Body of pancreas (tissue), 4 donors: ENCODE measurements around the gene MACROH2A2. TPM values are rescaled to one million over a fixed set of nuclear protein-coding genes. Genes with fewer than 3 reads are reported as not detected.
"Not testable (repeated sequence)": the region's sequence is repeated elsewhere in the genome, so short reads cannot be mapped to it uniquely, and the experiment has no call there.

Experiments
- ATAC-seq: fragments of 150-250 bp; one replicate; pipeline ENCODE4 v1.9.1; 2016
- DNase-seq, 4 donors: peaks; one replicate each; pipeline ENCODE4 v3.0.0-alpha.2; 2019
- H3K27ac ChIP-seq, 4 donors: fragments of 200-600 bp; sonication (generic); 1 replicate in 3 of 4; 2 replicates in 1 of 4; pipeline versions ENCODE4 v1.5.1 to v1.6.1; 2016 to 2019; ENCODE audit warnings: mild to moderate bottlenecking in 1 of 4, mixed read lengths in 1 of 4, moderate library complexity in 1 of 4
- H3K27me3 ChIP-seq, 2 donors: fragments of 200-600 bp; sonication (generic); one replicate each; pipeline ENCODE4 v1.6.0; 2016; ENCODE audit warnings: mild to moderate bottlenecking in 1 of 2
- H3K36me3 ChIP-seq, 2 donors: fragments of 200-600 bp; sonication (generic); replicated peaks in 1 of 2; 2 replicates each; pipeline ENCODE4 v1.5.1; 2016; ENCODE audit warnings: low read depth in 2 of 2; ENCODE audit not compliant: insufficient read depth in 1 of 2
- H3K4me1 ChIP-seq: fragments of 200-600 bp; sonication (generic); one replicate; pipeline ENCODE4 v1.6.0; 2016
- H3K4me3 ChIP-seq, 2 donors: fragments of 200-600 bp; sonication (generic); 1 replicate in 1 of 2; 2 replicates in 1 of 2; pipeline ENCODE4 v1.5.1; 2016 to 2019
- H3K9me3 ChIP-seq, 3 donors: fragments of 200-600 bp; sonication (generic); 1 replicate in 2 of 3; 2 replicates in 1 of 3; pipeline ENCODE4 v1.5.1; 2016
- CTCF ChIP-seq, 7 experiments: fragments of 450-650 bp in 4 of 7; fragments of 200-600 bp in 3 of 7; sonication (generic) in 3 of 7; IDR thresholded peaks; one replicate each; pipeline ENCODE4 v1.5.1; 2016 to 2019; ENCODE audit warnings: antibody characterized with exemption in 7 of 7
- POLR2A ChIP-seq, 3 donors: fragments of 450-650 bp; IDR thresholded peaks; one replicate each; pipeline ENCODE4 v1.6.1; 2016; ENCODE audit warnings: antibody characterized with exemption in 3 of 3, mild to moderate bottlenecking in 2 of 3
- WGBS, 2 donors: methylation state at CpG; one replicate each; pipeline ENCODE4 v1.1.5; 2017; 5-methylcytosine and 5-hydroxymethylcytosine counted together
- intact Hi-C: fragments of 100-400 bp; cut with DNase I; formaldehyde crosslinking; loops from one replicate; pipeline ENCODE4 v1.15.1; 2023
- total RNA-seq, 2 donors: library from RNA; depleted of rRNA; stranded (reverse); fragments of >200 nt; gene quantifications; one replicate each; pipeline ENCODE4 v1.1.0, GENCODE V29; 2016

Gene MACROH2A2
- total RNA-seq, 2 donors from 2014 or later = 0.99 to 10.6 TPM

- no peak overlapping the region for H3K4me3 ChIP-seq
- intact Hi-C loops = no loop called here
- H3K27ac ChIP-seq = no peak overlapping the region
- no peaks in the 10 kb centered on the region for H3K9me3 ChIP-seq
- H3K36me3 ChIP-seq = no peaks in the 10 kb centered on the region
- H3K27me3 ChIP-seq = no peaks in the 10 kb centered on the region
- no peaks in the 10 kb centered on the region for H3K4me1 ChIP-seq
- ATAC-seq (no peak), DNase-seq (no peak)
- 24 to 30% methylated on average over 3 to 4 of the region's 4 CpGs for WGBS, 2 donors
- TF ChIP-seq CTCF (IDR thresholded peaks at IDR 0.05) = no peak
- no peak for TF ChIP-seq POLR2A (IDR thresholded peaks at IDR 0.05)
Observed at GRCh38 chr10:70034232-70034631, 18.4 kb upstream of the MACROH2A2 start.

- TF ChIP-seq POLR2A (IDR thresholded peaks at IDR 0.05) (no peak), CTCF (IDR thresholded peaks at IDR 0.05) (no peak)
- Histone ChIP-seq H3K36me3 (no peaks in the 10 kb centered on the region), H3K9me3 (no peaks in the 10 kb centered on the region), H3K27me3 (no peaks in the 10 kb centered on the region), H3K27ac (no peak overlapping the region), H3K4me3 (no peak overlapping the region), H3K4me1 (no peaks in the 10 kb centered on the region)
- WGBS, 2 donors = 30 to 63% methylated on average over 1 of the region's 1 CpG
- DNase-seq (peak in 2 of 4 donors; percentile 36), ATAC-seq (no peak)
- intact Hi-C loops = no loop called here
Observed at GRCh38 chr10:70035531-70035930, 17.1 kb upstream of the MACROH2A2 start.

- intact Hi-C loops = no loop called here
- DNase-seq (no peak), ATAC-seq (no peak)
- Histone ChIP-seq H3K4me3 (no peak overlapping the region), H3K27me3 (no peaks in the 10 kb centered on the region), H3K36me3 (no peaks in the 10 kb centered on the region), H3K4me1 (no peaks in the 10 kb centered on the region), H3K27ac (no peak overlapping the region), H3K9me3 (peaks cover 0 to 3% (median 0%) of the 10 kb centered on the region in 3 donors)
- TF ChIP-seq CTCF (IDR thresholded peaks at IDR 0.05) = no peak
- no peak for TF ChIP-seq POLR2A (IDR thresholded peaks at IDR 0.05)
Observed at GRCh38 chr10:70038923-70039322, 13.7 kb upstream of the MACROH2A2 start.

- no peak overlapping the region for H3K27ac ChIP-seq
- WGBS, 2 donors = 70 to 93% methylated on average over 2 of the region's 2 CpGs
- H3K9me3 ChIP-seq = peaks cover 0 to 3% (median 0%) of the 10 kb centered on the region in 3 donors
- H3K36me3 ChIP-seq = no peaks in the 10 kb centered on the region
- TF ChIP-seq POLR2A (IDR thresholded peaks at IDR 0.05) (no peak), CTCF (IDR thresholded peaks at IDR 0.05) (no peak)
- no peaks in the 10 kb centered on the region for H3K27me3 ChIP-seq
- H3K4me1 ChIP-seq = no peaks in the 10 kb centered on the region
- no peak for DNase-seq
- ATAC-seq = no peak
- H3K4me3 ChIP-seq = no peak overlapping the region
- intact Hi-C loops = no loop called here
Observed at GRCh38 chr10:70041016-70041415, 11.6 kb upstream of the MACROH2A2 start.

GRCh38 chr10:70041739-70042138 lies 10.9 kb upstream of the MACROH2A2 start:
- ATAC-seq, H3K9me3 ChIP-seq, DNase-seq, intact Hi-C loops, H3K27ac ChIP-seq, H3K36me3 ChIP-seq, H3K4me3 ChIP-seq, H3K27me3 ChIP-seq, H3K4me1 ChIP-seq: not testable (repeated sequence)
- 45 to 59% methylated on average over 8 of the region's 8 CpGs for WGBS, 2 donors

- H3K27me3 ChIP-seq, DNase-seq, H3K27ac ChIP-seq, ATAC-seq, intact Hi-C loops, H3K4me1 ChIP-seq, H3K4me3 ChIP-seq, H3K36me3 ChIP-seq, H3K9me3 ChIP-seq: not testable (repeated sequence)
- 92 to 97% methylated on average over 4 of the region's 4 CpGs for WGBS, 2 donors
Observed at GRCh38 chr10:70047066-70047465, 5.6 kb upstream of the MACROH2A2 start.
